HepG2 (cell line): ENCODE data around the gene ZNF276. TPM values are rescaled to one million over a fixed set of nuclear protein-coding genes. Genes with fewer than 3 reads are reported as not detected.

Source experiments
- ARNTL ChIP-seq: sonication (generic); formaldehyde crosslinking; IDR thresholded peaks from 2 replicates; pipeline ENCODE4 v1.4.0; 2020; ENCODE audit warnings: mild to moderate bottlenecking, missing genetic modification reagents
- HNRNPK ChIP-seq: fragments of 200-400 bp; formaldehyde crosslinking; IDR thresholded peaks from 2 replicates; pipeline ENCODE4 v1.6.1; 2018; ENCODE audit warnings: low read length, low read depth, moderate library complexity, mild to moderate bottlenecking; ENCODE audit not compliant: poor library complexity, severe bottlenecking
- MXI1 ChIP-seq: IDR thresholded peaks from 3 replicates; pipeline ENCODE4 v1.6.1; 2012; ENCODE audit warnings: low read depth, low read length, inconsistent platforms, borderline replicate concordance
- NKX3-1 ChIP-seq: sonication (generic); formaldehyde crosslinking; IDR thresholded peaks from 2 replicates; pipeline ENCODE4 v1.5.0; 2020; ENCODE audit warnings: missing genetic modification reagents
- POLR2G ChIP-seq: fragments of 200-400 bp; formaldehyde crosslinking; IDR thresholded peaks from 2 replicates; pipeline ENCODE4 v1.6.1; 2018; ENCODE audit warnings: mild to moderate bottlenecking, low read depth, low read length, moderate library complexity
- SATB2 ChIP-seq: sonication (generic); formaldehyde crosslinking; IDR thresholded peaks from 2 replicates; pipeline ENCODE4 v1.5.0; 2020; ENCODE audit warnings: missing genetic modification reagents
- TARDBP ChIP-seq: sonication (generic); formaldehyde crosslinking; IDR thresholded peaks from 2 replicates; pipeline ENCODE4 v1.8.0; 2022; ENCODE audit warnings: mild to moderate bottlenecking, missing genetic modification reagents
- TBL1XR1 ChIP-seq: fragments of 150-350 bp; IDR thresholded peaks from 2 replicates; pipeline ENCODE4 v1.6.1; 2014; ENCODE audit warnings: borderline replicate concordance, low read length; ENCODE audit not compliant: partially characterized antibody
- YY1 ChIP-seq: IDR thresholded peaks from 2 replicates; pipeline ENCODE4 v1.6.1; 2011; ENCODE audit warnings: low read length, low read depth, moderate library complexity, mild to moderate bottlenecking; ENCODE audit not compliant: insufficient read depth, insufficient replicate concordance
- ZFX ChIP-seq: sonication (generic); formaldehyde crosslinking; IDR thresholded peaks from 2 replicates; pipeline ENCODE4 v1.4.0; 2020; ENCODE audit warnings: mild to moderate bottlenecking, low read depth, missing genetic modification reagents, moderate library complexity
- ZKSCAN5 ChIP-seq: sonication (generic); formaldehyde crosslinking; IDR thresholded peaks from 2 replicates; pipeline ENCODE4 v1.5.1; 2020; ENCODE audit warnings: mild to moderate bottlenecking, missing genetic modification reagents
- ZNF383 ChIP-seq: sonication (generic); formaldehyde crosslinking; IDR thresholded peaks from 2 replicates; pipeline ENCODE4 v1.4.0; 2020; ENCODE audit warnings: missing genetic modification reagents, mild to moderate bottlenecking, borderline replicate concordance
- ZNF547 ChIP-seq: sonication (generic); formaldehyde crosslinking; IDR thresholded peaks from 2 replicates; pipeline ENCODE4 v1.5.1; 2020; ENCODE audit warnings: mild to moderate bottlenecking, missing genetic modification reagents
- ZNF616 ChIP-seq: sonication (generic); formaldehyde crosslinking; IDR thresholded peaks from 2 replicates; pipeline ENCODE4 v1.5.0; 2020; ENCODE audit warnings: low read depth, mild to moderate bottlenecking, missing genetic modification reagents
- ZSCAN30 ChIP-seq: sonication (generic); formaldehyde crosslinking; IDR thresholded peaks from 2 replicates; pipeline ENCODE4 v1.5.0; 2020; ENCODE audit warnings: mild to moderate bottlenecking, missing genetic modification reagents
- polyA plus RNA-seq, 8 experiments: library from polyadenylated mRNA; depleted of rRNA in 3 of 8; stranded (reverse) in 7 of 8; unstranded in 1 of 8; fragments of >200 nt; fragmentation: Illumina TruSeq in 4 of 8; extraction: Trizol in 4 of 8; gene quantifications; 2 replicates each; pipeline versions ENCODE4 v1.2.1 to v1.2.3, GENCODE V29; 2011 to 2016; ENCODE audit warnings: low read depth in 4 of 8, missing spikeins in 1 of 8, mixed read lengths in 1 of 8; ENCODE audit not compliant: insufficient read depth in 1 of 8
- total RNA-seq, 5 experiments: library from RNA; depleted of rRNA; stranded (reverse); fragments of >200 nt; fragmentation: Illumina TruSeq; extraction: Trizol; gene quantifications; 2 replicates each; pipeline ENCODE4 v1.2.3, GENCODE V29; 2016; ENCODE audit warnings: low read depth in 1 of 5
- TF ChIP-seq, protein P1 (sequence below): sonication (generic); formaldehyde crosslinking; IDR thresholded peaks from 2 replicates; pipeline ENCODE4 v1.4.0; 2020; ENCODE audit warnings: low read depth, mild to moderate bottlenecking, missing genetic modification reagents
- TF ChIP-seq, protein P2 (sequence below): sonication (generic); formaldehyde crosslinking; IDR thresholded peaks from 2 replicates; pipeline ENCODE4 v1.5.0; 2020; ENCODE audit warnings: missing genetic modification reagents, mild to moderate bottlenecking, borderline replicate concordance
- TF ChIP-seq, protein P3 (sequence below): IDR thresholded peaks from 2 replicates; pipeline ENCODE4 v1.6.1; 2016; ENCODE audit warnings: low read depth, borderline replicate concordance
- TF ChIP-seq, protein P4 (sequence below): IDR thresholded peaks from 2 replicates; pipeline ENCODE4 v1.6.1; 2018; ENCODE audit warnings: missing genetic modification reagents
- TF ChIP-seq, protein P5 (sequence below): sonication (generic); formaldehyde crosslinking; IDR thresholded peaks from 2 replicates; pipeline ENCODE4 v1.5.0; 2020; ENCODE audit warnings: missing genetic modification reagents
- TF ChIP-seq, protein P6 (sequence below): sonication (generic); formaldehyde crosslinking; conservative IDR thresholded peaks from 2 replicates; pipeline ENCODE4 v1.4.0; 2020; ENCODE audit warnings: missing genetic modification reagents

The ZNF276 gene
- total and polyA plus RNA-seq, 2 of the 13 experiments (the other 11 are each of a cell fraction or from before 2014, with no cell fraction given) = 17.7 to 18.0 TPM

DNA sequence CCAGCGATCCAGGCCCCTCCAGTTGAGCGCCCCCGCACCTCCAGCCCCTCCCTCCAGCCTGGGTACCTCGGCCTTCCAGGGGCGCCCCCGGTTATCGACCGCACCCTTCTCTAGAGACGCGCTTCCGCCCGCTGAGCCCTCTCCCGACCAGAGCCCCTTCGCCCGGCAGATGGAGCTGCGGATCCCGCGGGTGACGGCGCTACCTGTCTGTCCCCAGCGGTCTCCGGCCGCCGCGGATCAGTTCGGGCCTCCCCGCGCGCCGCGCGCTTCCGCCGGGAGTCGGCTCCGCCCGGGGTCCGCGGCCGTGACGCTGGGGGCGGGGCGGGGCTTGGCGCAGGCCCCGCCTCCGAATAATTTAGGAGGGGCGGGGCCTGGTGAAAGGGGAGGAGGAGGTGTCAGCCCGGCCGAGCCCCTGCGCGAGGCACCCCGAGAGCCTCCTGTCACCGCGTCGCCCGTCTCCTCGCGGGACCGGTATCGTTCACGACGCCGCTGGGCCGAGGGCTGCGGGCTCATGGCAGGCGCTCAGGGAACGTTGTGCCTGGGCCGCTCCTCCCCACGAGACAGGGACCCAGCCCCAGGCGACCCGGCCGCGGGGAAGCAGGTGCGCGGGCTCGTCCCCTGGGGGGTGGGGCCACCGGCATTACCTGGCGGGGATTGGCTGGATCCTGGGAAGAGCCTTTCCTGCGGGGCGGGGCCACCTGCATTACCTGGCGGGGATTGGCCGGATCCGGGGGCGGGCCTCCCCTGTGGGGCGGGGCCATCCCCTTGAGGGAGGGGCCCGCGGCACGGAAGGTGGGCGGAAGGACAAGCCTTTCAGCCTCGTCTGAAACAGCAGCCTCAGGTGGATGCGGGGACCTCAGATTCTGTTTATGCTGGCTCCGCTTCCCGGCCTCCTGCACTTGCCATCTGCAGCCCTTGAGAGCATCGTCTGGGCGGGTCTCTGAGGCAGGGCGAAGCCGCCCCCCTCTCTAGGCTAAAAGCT lies 19.6 kb upstream of the ZNF276 start, which contains the start of gene SPATA2L (continued):
- TF ChIP-seq TBL1XR1 (no peak), ZNF383 (CRISPR knock-in tag) (no peak), ZNF547 (CRISPR knock-in tag) (peak; percentile 63), ARNTL (CRISPR knock-in tag) (peak; percentile 56), SATB2 (peak; percentile 51; the same call in 1 of the 2 replicates), ZKSCAN5 (CRISPR knock-in tag) (0 out of 2 replicates have a peak, but pooled peaks have one; percentile 50), HNRNPK (peak; percentile 51), YY1 (peak; percentile 45), ZSCAN30 (no peak), MXI1 (peak; percentile 84), TARDBP (CRISPR knock-in tag) (0 out of 2 replicates have a peak, but pooled peaks have one; percentile 58), ZFX (CRISPR knock-in tag) (peak; percentile 93), ZNF616 (peak; percentile 72; the same call in 1 of the 2 replicates), NKX3-1 (peak; percentile 59; the same call in 1 of the 2 replicates), POLR2G (peak; percentile 76)
- TF ChIP-seq, protein P1, sequence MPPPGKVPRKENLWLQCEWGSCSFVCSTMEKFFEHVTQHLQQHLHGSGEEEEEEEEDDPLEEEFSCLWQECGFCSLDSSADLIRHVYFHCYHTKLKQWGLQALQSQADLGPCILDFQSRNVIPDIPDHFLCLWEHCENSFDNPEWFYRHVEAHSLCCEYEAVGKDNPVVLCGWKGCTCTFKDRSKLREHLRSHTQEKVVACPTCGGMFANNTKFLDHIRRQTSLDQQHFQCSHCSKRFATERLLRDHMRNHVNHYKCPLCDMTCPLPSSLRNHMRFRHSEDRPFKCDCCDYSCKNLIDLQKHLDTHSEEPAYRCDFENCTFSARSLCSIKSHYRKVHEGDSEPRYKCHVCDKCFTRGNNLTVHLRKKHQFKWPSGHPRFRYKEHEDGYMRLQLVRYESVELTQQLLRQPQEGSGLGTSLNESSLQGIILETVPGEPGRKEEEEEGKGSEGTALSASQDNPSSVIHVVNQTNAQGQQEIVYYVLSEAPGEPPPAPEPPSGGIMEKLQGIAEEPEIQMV (CRISPR knock-in tag) = no peak
- TF ChIP-seq, protein P2, sequence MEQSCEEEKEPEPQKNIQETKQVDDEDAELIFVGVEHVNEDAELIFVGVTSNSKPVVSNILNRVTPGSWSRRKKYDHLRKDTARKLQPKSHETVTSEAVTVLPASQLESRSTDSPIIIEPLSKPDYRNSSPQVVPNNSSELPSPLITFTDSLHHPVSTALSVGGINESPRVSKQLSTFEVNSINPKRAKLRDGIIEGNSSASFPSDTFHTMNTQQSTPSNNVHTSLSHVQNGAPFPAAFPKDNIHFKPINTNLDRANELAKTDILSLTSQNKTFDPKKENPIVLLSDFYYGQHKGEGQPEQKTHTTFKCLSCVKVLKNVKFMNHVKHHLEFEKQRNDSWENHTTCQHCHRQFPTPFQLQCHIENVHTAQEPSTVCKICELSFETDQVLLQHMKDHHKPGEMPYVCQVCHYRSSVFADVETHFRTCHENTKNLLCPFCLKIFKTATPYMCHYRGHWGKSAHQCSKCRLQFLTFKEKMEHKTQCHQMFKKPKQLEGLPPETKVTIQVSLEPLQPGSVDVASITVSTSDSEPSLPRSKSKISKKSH (CRISPR knock-in tag) = no peak; the same call in 1 of the 2 replicates
- TF ChIP-seq, protein P3, sequence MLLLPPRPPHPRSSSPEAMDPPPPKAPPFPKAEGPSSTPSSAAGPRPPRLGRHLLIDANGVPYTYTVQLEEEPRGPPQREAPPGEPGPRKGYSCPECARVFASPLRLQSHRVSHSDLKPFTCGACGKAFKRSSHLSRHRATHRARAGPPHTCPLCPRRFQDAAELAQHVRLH = peak; percentile 83; the same call in 1 of the 2 replicates
- TF ChIP-seq, protein P4, sequence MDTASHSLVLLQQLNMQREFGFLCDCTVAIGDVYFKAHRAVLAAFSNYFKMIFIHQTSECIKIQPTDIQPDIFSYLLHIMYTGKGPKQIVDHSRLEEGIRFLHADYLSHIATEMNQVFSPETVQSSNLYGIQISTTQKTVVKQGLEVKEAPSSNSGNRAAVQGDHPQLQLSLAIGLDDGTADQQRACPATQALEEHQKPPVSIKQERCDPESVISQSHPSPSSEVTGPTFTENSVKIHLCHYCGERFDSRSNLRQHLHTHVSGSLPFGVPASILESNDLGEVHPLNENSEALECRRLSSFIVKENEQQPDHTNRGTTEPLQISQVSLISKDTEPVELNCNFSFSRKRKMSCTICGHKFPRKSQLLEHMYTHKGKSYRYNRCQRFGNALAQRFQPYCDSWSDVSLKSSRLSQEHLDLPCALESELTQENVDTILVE (CRISPR knock-in tag) = peak; percentile 40; the same call in 1 of the 2 replicates
- TF ChIP-seq, protein P5, sequence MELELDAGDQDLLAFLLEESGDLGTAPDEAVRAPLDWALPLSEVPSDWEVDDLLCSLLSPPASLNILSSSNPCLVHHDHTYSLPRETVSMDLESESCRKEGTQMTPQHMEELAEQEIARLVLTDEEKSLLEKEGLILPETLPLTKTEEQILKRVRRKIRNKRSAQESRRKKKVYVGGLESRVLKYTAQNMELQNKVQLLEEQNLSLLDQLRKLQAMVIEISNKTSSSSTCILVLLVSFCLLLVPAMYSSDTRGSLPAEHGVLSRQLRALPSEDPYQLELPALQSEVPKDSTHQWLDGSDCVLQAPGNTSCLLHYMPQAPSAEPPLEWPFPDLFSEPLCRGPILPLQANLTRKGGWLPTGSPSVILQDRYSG (CRISPR knock-in tag) = peak; percentile 89; the same call in 1 of the 2 replicates
- TF ChIP-seq, protein P6, sequence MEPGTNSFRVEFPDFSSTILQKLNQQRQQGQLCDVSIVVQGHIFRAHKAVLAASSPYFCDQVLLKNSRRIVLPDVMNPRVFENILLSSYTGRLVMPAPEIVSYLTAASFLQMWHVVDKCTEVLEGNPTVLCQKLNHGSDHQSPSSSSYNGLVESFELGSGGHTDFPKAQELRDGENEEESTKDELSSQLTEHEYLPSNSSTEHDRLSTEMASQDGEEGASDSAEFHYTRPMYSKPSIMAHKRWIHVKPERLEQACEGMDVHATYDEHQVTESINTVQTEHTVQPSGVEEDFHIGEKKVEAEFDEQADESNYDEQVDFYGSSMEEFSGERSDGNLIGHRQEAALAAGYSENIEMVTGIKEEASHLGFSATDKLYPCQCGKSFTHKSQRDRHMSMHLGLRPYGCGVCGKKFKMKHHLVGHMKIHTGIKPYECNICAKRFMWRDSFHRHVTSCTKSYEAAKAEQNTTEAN (CRISPR knock-in tag) = 0 out of 2 replicates have a peak, but pooled peaks have one; percentile 37
